T follicular helper cell (primary cell): ENCODE measurements around the gene ARHGAP22.

ENCODE experiments used
- DNase-seq: peaks from one replicate; pipeline ENCODE4 v3.0.0-alpha.2; 2020; ENCODE audit warnings: low read depth

Gene ARHGAP22

DNA sequence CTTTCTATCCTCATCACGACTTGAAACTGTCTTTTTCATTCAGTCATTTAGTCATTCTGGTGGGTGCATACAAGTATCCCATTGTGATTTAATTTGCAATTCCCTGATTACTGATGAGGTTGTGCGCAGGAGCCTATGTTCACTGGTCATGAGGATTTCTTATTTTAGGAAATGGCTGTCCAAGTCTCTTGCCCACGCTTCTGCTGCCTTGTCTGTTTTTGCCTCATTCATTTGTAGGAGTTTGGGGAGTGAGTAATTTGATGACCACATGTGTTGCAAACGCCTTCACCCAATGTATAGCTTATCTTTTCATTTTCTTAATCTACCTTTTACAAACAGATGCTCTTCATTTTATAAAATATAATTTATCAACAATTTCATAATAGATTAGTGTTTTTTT lies 127.3 kb downstream of the ARHGAP22 start:
- DNase-seq, result no peak

DNA sequence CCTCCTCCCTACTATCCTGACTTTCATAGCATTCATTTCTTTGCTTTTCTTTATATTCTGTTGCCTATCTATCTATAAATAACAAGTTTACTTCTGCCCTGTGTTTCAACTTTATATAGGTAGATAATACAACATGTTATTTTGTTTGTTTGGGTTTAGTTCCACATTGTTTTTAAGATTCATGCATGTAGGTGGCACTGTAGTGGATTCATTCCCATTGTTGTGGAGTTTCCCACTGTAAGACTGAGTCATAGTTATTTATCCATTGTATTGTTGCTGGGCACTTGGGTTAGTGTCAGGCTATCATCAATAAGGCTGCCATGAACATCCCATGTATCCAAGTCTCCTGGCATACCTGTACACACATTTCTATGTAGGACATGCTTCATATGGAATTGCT lies 127.7 kb downstream of the ARHGAP22 start:
- no peak for DNase-seq

DNA sequence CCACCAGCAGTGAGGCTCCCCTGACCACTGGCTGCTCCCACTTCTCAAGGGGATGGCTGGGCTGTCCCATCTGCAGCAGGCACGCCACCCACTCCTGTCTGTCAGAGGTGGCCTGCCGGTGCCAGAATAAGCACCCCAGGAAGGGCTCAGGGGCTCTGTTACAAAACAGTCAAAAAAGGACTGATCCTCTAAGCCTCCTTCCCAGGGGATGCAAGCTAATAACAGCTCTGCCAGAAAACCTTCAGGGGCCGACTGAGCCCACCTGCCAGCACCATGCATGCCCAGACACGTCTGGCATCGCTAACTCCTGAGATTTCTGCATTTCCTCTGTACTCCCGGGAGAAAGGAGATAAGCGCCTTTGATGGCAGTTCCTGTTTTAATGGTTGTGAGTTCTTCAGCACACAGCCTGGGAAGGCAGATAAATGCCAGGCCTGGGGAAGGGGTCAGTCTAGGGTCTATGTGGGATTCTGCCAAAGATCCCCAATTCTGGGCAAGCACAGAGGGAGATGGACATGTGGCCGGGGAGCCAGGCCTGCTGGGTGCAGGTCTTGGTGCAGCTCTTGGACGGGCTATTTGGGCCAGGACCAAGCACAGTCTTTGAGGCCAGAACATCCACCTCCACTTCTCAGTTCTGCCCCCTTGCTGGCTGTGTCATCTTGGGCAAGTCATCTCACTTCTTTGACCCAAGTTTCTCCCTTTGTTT lies 128.4 kb downstream of the ARHGAP22 start:
- no peak for DNase-seq

DNA sequence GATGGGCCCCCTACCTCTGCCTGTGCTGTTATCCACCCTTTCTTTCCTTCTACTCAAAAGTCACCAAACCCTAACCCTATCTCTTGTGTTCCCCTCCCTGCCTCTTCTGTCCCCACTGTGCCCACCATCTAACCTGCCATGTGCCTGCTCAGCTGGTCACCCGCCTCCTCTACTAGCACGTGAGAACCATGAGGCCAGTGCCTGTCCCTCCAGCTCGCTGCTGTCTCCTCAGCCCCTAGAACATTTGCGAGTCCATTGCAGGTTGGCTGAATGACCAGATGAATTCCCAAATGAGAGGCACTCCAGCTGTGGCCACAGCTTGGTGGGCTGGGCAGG lies 129.0 kb downstream of the ARHGAP22 start:
- DNase-seq, result no peak

DNA sequence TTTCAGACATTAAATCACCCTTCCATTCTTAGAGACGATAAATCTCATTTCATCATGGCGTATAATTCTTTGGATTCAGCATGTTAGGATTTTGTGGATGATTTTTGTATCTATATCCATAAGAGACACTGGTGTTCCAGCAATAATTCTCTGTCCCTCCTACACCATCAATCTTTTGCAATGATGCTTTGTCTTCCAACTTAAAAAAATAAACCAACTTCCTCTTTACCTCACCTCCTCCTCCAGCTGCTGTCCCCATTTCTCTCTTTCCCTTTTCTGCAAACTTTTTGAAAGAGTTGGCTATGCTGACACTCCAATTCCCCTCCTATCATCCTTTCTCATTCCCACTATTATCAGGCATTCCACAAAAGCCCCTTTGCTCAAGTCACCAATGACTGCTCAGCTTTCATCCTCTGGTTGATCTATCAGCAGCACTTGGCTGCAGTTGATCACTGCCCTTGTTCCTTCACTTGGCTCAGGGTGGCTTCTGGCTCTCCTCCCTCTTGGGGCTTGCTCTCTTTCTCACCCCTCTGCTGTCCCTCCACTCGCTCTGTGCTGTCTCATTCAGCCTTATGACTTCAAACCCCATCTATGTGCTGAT lies 130.0 kb downstream of the ARHGAP22 start:
- no peak for DNase-seq

DNA sequence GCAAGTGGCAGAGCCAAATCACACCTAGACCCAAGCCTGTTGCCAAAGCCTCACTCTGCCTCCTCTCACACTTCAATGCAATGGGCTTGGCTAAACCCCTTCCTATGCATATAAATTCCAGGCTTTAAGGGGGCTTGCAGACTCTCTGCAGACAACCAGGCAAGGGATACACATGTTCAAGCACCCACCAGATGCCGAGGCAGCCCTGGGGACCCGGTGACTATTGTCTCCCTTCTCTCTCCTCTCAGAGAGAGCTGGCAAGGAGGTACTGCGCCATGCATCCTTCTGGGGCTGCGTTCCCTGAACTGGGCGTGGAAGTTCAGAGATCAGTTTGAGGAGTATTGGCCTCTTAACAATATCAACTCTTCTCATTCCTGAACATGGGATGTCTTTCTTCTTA lies 131.2 kb downstream of the ARHGAP22 start:
- no peak for DNase-seq

DNA sequence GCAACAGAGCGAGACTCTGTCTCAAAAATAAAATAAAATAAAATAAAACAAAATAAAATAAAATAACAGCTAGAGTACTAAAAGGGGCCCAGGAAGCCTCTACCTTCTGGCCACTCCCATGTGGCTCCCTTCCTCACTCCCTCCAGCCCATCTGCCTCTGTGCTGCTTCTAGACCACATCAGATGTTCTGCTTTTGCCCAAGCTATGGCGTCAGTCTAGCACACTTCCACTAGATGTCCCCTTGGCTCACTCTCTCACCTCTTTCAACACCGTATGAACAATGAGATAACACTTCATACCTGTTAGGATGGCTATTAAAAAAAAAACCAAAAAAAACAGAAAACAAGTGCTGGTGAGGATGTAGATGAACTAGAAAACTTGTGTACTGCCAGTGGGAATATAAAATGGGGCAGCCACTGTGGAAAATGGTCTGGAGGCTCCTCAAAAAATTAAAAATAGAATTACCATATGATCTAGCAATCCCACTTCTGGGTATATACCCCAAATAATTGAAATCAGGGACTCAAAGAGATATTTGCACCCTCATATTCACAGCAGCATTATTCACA lies 132.3 kb downstream of the ARHGAP22 start:
- DNase-seq, result no peak

DNA sequence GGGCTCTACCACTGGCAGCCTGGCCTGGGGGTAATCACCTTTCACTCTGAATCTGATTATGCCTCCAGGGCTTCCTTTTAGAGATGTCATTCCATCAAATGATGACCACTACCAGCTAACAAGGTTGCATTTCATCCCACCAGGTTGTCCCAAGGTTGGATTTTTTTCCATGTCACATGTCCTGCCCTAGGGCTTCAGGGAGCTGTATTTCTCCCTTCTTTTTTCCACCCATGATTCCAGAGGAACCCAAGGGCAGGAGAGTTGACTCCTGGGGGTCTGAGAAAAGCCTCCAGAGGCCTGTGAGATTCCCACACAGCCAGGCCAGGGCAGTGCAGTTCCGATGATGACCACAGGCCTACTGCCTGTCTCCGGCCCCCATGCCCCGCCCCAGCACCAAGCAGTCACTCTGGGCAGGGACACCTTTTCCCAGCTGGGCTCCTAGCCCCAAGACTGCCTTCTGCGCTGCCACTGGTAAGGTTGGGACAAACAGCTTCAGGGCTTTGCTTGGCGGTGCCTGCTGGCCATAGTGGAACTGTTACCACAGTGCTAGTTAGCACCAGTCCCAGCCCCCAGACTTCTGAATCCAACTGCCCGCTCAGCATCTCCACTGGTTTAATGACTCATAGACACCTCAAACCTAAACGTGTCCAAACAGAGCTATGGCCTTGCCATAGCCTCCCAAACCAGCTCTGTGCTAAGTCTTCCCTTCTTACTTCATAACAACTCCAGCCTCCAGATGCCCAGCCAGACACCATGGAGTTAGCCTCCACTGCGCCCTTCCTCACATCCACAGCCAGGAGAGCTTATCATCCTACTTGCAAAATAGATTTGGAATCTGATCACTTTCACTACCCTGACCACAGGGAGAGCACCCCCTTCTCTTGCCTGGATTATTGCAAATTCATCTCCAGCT lies 133.7 kb downstream of the ARHGAP22 start:
- DNase-seq, result no peak

DNA sequence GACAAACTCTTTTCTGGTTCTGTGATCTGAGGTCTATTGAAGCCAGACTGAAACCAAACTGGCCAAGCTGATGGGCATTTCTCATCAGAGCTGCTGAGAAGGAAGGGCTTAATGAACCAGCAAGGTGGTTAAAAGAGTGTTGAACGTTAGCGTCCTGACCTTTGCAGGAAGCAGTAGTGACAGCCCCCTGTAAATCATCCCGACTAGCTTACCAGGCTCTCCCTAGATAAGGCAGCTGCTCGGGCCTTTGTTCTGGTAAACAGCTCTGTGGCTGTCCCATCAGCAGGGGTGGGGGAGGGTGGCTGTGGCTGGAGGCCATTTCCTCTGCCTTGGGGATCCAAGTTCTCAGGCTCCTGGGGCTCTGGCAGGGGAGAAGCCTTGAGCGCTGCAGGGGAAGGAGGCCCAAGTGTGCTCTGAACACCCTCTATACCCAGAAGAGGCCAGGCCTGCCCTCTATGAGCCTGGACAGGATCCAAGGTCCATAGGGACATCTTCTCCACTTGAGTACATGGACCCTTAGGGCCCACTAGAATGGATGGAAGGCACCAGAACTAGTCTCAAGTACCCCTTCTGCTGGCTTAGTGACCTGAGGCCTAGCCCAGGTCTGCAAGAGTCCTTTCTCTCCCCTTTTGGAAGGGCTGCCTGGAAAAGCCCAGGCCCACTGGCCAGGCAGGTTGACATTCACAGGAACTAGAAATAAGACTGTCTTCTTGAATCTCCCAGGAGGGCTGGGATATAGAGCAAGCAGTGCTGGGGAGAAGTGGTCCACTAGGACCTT lies 134.6 kb downstream of the ARHGAP22 start:
- DNase-seq, result no peak

DNA sequence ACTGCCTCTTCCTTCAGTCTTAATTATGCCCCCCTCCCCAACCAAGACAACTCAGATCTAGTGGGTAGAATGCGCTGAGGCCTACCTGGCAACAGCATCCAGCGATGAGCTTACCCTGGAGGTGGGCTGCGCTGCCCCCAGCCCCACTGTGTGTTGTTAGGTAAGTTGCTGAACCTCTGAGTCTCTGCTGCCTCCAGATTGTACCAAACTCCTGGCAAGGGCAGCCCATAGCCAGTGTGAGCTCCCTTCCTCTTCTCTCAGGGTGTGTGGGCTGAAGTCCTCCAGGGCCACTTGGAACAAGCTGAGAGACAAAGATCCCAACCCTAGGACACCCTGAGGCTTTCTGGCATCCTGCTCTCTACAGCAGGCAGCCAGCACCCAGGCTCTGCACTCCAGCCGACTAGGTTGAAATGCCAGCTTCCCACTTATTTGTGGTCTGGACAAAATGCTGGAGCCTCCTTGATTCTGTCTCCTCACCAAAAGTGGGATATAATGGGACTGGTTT lies 135.3 kb downstream of the ARHGAP22 start:
- DNase-seq, result no peak

DNA sequence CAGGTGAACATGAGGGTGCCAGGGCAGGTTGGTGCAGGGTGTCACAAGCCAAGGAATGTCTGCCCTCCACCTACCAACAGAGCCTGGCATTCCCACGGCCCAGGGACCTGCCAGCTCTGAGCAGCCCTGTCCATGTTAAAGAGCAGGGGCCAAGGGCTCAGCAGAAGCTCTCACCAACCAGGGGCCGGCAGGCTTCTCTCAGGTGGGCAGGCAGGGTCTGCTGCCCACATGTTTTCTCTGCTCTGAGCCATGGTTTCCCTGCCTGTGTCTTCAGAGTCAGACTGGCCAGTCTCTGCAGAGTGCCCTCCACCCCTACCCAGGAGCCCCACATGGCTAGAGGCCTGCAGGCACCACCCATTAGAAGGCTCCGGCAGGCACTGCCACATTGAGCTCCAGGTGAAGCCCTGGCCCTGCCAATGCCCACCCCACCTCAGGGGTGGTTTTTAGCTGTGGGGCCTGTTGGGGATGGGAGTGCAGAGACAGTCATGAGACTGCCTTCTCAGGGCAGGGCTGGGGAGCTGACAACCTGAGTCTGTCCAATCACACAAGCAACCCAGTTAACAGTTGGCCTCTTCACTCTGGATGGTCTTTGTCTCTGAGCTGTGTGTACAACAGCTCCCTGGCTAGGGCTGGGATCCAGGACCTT lies 135.9 kb downstream of the ARHGAP22 start:
- no peak for DNase-seq

DNA sequence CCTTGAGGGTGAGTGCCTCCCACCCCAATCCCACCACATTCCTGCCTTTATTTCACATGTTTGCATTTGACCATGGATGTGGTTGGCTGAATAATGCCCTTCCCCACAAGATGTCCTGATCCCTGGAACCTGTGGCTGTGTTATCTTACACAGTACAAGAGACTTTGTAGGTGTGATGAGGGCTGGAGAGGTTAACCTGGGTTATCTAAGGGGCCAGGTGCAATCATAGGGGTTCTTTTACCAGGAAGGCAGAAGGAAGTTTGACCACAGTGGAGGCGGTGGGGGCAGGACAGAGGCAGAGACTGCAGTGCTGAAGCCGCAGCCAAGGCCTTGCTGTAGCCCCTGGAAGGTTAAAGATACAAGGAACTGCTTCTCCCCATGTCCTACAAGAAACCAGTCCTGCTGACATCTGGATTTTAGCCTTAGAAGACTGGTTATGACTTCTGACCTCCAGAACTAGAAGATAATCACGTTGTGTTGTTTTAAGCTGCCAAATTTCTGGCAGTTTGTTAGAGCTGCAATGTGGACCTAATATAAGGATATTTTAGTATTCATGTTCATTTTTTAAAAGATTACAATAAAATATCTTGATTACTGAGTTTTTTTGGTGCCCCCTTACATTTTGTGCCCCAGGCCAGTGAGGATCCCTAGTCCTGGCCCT lies 136.6 kb downstream of the ARHGAP22 start:
- no peak for DNase-seq

DNA sequence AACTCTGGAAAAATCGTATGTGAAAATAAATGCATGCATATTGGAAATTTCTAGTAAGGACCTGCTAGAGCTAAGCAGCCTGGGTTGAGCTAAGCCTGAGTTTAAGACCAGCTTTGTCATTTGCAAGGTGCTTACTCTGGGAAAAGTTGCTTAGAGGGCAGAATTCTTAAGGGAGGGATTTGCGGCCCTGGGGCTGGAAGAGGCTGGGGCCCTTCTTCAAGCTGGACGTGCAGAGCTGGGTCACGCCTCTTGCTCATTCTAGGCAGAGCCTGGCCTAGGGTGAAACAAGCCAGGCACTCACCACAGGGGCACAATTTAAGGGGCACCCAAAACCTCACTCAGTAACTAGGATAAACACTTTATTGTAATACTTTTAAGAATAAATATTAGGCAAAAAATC lies 137.2 kb downstream of the ARHGAP22 start:
- DNase-seq, result no peak

DNA sequence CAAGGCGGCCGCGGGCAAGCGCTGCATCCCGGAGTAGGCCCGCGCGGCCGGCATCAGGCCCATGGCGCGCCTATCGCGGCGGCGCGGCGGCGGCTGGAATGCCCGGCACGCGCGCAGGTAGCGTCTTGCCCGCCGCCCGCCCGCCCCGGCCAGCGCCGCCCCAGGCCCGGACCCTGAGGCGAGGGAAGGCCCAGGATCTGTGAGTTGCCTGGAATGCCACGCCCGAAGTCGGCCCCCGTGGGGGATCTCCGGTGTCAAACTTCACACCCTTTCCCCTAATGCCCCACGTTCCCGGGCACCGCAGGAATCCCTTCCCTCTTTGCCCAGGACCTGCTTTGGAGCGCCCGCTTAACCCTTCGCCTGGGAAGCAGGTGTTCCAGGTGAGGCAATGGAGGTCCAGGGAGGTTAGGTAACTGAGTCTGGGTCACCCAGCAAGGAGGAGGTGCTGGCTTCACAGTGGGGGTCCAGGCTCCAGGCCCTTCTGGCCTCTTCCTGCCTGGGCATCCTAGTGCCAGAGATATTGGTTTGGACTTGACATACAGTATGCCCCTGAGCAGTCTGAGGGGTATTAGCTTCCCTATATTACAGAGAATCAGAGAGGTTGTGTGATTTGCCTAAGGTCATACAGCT lies 138.1 kb downstream of the ARHGAP22 start:
- DNase-seq, result no peak

DNA sequence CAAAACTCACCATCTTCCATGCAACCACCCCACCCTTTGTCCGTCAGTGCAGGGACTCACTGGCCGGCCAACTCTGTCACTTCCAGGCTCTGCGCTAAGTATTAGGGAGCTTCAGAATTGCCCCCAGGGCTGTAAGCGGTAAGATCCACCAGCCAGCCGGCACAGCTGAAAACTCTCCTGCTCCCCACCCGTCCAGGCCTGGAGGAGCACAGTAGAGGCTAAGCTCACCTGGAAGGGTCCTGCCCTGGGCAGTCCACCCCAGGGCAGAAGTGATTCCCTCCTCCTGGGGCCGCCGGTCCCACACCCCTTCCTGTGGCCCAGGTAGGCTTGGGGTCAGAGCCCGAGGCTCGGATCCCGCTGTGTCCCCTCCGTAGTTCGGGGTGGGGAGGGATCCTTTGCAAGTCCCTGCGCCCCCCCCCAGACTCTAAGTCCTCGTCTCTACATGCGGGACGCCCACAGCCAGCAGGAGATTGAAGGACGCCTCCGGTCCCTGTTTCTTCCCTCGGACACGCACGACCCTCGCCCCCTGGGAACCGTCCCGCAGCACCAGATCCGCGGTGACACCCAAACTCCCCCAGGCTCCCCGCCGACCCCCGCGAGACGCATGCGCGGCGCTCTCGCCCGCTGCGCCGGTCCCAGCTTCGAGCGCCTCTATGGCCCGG lies 138.9 kb downstream of the ARHGAP22 start:
- DNase-seq, result no peak

DNA sequence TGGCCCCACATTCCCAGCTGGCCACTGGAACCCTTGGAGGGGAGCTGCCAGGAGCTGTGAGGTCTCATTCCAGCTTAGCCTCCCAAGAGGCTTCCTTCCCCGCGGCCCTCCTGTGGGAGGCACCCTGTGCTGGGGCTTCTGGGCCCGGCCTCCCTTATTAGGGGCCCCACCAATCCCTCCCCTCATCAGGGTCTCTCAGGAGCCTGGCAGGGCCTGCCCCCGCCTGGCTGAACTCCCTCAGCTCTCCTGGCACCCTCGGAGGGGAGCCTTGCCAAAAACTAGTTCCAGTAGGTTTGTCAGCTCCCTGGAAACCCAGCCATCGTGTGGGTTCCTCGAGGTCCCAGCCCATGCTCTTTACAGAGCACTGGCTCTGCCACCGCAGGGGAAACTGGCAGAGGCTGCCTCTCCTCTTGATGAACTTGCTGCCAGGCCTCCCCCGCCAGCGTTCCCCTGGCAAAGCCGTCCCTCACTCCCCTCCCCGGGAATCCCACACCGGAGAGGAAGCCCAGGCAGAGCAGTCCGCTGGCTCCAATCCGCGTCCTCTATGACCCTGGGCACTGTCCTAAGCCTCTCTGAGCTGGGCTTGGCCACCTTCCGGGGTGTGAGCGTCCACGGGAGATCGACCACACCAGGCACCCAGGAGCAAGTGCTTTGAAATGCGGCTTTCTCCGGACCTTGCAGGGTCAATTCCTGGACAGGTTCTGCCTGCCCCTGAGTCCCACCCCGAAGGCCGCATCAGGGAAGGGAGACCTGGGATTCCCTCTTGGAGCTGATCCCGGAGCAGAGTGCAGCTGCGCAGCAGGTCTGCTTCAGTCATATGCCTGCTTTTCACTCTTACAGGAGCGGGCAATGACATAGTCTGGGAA lies 139.8 kb downstream of the ARHGAP22 start:
- DNase-seq, result no peak

DNA sequence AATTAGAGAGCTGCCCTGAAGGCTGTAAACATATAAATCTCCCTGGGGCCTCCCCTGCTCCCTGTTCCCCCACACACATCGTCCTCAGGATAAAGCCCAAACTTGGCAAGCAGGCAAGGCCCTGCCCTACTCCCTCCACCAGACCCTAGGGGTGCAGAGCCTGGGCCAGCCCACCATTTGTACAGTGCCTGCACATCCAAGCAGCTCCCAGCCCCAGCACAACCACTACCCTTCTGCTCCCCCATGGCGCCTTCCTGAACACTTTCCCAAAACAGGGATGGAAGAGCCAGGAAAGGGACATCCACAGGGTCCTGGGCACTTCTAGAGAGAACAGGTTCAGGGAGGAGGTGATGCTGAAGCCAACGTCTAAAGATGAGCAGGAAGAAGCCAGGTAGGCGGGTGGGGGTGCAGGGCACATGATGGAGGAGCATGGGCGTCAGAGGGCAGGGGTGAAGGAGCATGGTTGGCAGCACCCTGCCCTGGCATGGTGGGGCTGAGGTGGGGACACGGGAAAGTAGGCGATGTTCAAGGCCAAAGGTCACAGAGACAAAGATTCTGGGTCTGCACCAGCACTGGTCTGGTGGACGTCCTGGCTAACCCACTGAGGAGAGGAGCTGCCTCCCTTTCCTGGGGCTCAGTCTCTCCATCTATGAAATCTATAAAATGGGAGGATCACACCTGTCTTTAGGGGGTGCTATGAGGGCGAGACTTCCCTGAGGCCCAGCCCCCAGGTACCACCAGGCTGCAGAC lies 140.6 kb downstream of the ARHGAP22 start:
- no peak for DNase-seq
